SK-N-SH treated with all-trans-retinoic acid at 6 μM for 48 hours (cell line): ENCODE results near the gene DNAH1.

Experiments used
- BACH2 ChIP-seq: fragments of 250-450 bp; sonication (Bioruptor Pico); IDR thresholded peaks from 2 replicates; pipeline ENCODE4 v1.9.0; 2021; ENCODE audit warnings: mild to moderate bottlenecking, borderline replicate concordance
- PATZ1 ChIP-seq: fragments of 250-450 bp; sonication (Bioruptor Pico); IDR thresholded peaks from 2 replicates; pipeline ENCODE4 v1.8.0; 2020; ENCODE audit warnings: mild to moderate bottlenecking, moderate library complexity, borderline replicate concordance
- PPARA ChIP-seq: fragments of 250-450 bp; sonication (Bioruptor Pico); IDR thresholded peaks from 2 replicates; pipeline ENCODE4 v1.5.0; 2020; ENCODE audit warnings: mild to moderate bottlenecking, borderline replicate concordance
- RARB ChIP-seq: fragments of 250-450 bp; sonication (Bioruptor Pico); IDR thresholded peaks from 2 replicates; pipeline ENCODE4 v1.8.0; 2021; ENCODE audit warnings: mild to moderate bottlenecking, moderate library complexity
- ZFP30 ChIP-seq: fragments of 450-650 bp; formaldehyde crosslinking; IDR thresholded peaks from 2 replicates; pipeline ENCODE4 v1.5.0; 2022; ENCODE audit warnings: mild to moderate bottlenecking, moderate library complexity

DNA sequence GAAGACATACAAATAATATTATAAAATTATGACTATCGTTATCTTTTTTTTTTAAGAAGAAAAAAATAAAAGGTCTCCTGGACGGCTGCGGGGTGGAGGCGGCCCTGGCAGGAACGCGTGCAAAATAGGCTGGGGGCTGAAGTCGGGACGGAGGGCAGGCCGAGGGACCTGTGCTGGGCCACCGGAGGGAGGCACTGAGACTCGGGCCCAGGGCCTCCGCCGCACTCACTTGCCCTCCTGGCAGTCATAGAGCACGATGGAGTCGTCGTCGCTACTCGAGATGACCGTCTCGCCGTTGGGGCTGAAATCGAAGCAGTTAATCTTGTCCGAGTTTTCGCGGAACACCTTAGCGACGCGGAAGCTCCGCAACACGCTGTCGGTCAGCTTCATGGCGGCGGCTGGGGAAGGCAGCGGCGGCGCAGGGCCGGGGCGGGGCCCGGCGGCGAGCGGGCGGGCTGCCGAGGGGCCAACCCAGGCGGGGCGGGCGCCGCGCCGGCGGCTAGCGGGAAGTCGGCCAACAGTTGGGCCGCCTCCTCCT, 38.1 kb upstream of the DNAH1 start:
- TF ChIP-seq PATZ1 (CRISPR knock-in tag) = no peak
- no peak for TF ChIP-seq ZFP30
- no peak for TF ChIP-seq PPARA (CRISPR knock-in tag)
- no peak for TF ChIP-seq RARB
- TF ChIP-seq BACH2 (CRISPR knock-in tag) = no peak
